ENCODE measurements around the gene GSC2. TPM values are rescaled to one million over a fixed set of nuclear protein-coding genes. Genes with fewer than 3 reads are reported as not detected.

The GSC2 gene
- total RNA-seq, 4 donors from 2014 or later = not detected

GRCh38 chr22:19137384-19138216 lies 12.5 kb downstream of the GSC2 start:
- H3K4me3 ChIP-seq (replicated peaks in 1 of 3) = no peak overlapping the region
- intact Hi-C loops (cut with DNase I) = no loop called here
- TF ChIP-seq POLR2A (IDR thresholded peaks at IDR 0.05) = no peak
- no peak for TF ChIP-seq CTCF (IDR thresholded peaks at IDR 0.05)
- H3K36me3 ChIP-seq = peaks cover 73 to 77% of the 10 kb centered on the region in 2 donors
- WGBS, 2 donors = 97 to 98% methylated on average over 7 to 9 of the region's 11 CpGs
- no peak for DNase-seq
- no peaks in the 10 kb centered on the region for H3K27me3 ChIP-seq
- H3K9me3 ChIP-seq = no peaks in the 10 kb centered on the region
- no peaks in the 10 kb centered on the region for H3K4me1 ChIP-seq
- H3K27ac ChIP-seq = no peak overlapping the region

DNA sequence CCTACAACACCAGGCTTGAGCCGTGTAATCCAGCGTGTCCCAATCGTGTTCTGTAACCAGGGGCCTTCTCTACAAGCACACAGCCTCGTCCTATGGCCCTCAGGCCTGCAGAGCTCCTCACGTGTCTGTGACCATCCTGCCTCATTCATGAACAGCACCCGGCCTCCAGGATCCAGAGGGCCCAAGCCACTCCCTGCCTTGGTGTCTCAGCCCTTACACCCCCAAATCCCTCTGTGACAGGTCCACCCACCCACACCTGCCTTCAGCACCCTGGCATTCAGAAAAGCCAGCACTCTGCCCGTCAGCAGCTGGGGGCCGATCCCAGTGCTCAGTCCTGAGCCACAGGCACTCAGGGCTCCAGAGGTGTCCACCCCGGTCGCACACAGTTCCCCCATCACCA lies 13.2 kb downstream of the GSC2 start:
- Histone ChIP-seq H3K36me3 (peaks cover 66 to 72% of the 10 kb centered on the region in 2 donors), H3K9me3 (no peaks in the 10 kb centered on the region), H3K27ac (no peak overlapping the region), H3K4me1 (no peaks in the 10 kb centered on the region), H3K4me3 (replicated peaks in 1 of 3) (no peak overlapping the region), H3K27me3 (no peaks in the 10 kb centered on the region)
- DNase-seq = no peak
- WGBS, 2 donors = 94 to 100% methylated on average over 7 to 10 of the region's 10 CpGs
- TF ChIP-seq POLR2A (IDR thresholded peaks at IDR 0.05) (no peak), CTCF (IDR thresholded peaks at IDR 0.05) (no peak)
- intact Hi-C loops (cut with DNase I) = no loop called here

GRCh38 chr22:19134874-19135273 lies 15.2 kb downstream of the GSC2 start:
- H3K27me3 ChIP-seq = no peaks in the 10 kb centered on the region
- H3K4me3 ChIP-seq (replicated peaks in 1 of 3) = no peak overlapping the region
- intact Hi-C loops (cut with DNase I) = no loop called here
- H3K36me3 ChIP-seq = peaks cover 50 to 55% of the 10 kb centered on the region in 2 donors
- 89 to 93% methylated on average over 16 to 18 of the region's 18 CpGs for WGBS, 2 donors
- no peaks in the 10 kb centered on the region for H3K9me3 ChIP-seq
- H3K27ac ChIP-seq = no peak overlapping the region
- DNase-seq = no peak
- H3K4me1 ChIP-seq = no peaks in the 10 kb centered on the region
- TF ChIP-seq POLR2A (IDR thresholded peaks at IDR 0.05) = no peak
- TF ChIP-seq CTCF (IDR thresholded peaks at IDR 0.05) = no peak

GRCh38 chr22:19134176-19134831 lies 15.8 kb downstream of the GSC2 start:
- intact Hi-C loops (cut with DNase I) = no loop called here
- H3K4me1 ChIP-seq = no peaks in the 10 kb centered on the region
- H3K27me3 ChIP-seq = no peaks in the 10 kb centered on the region
- no peak overlapping the region for H3K27ac ChIP-seq
- H3K9me3 ChIP-seq = no peaks in the 10 kb centered on the region
- no peak overlapping the region for H3K4me3 ChIP-seq (replicated peaks in 1 of 3)
- WGBS, 2 donors = 92 to 99% methylated on average over 14 to 21 of the region's 21 CpGs
- peaks cover 44 to 49% of the 10 kb centered on the region in 2 donors for H3K36me3 ChIP-seq
- DNase-seq = no peak
- TF ChIP-seq POLR2A (IDR thresholded peaks at IDR 0.05) = no peak
- no peak for TF ChIP-seq CTCF (IDR thresholded peaks at IDR 0.05)

GRCh38 chr22:19133561-19133960 lies 16.5 kb downstream of the GSC2 start:
- H3K27me3 ChIP-seq = no peaks in the 10 kb centered on the region
- 97 to 98% methylated on average over 6 to 13 of the region's 13 CpGs for WGBS, 2 donors
- DNase-seq = no peak
- H3K27ac ChIP-seq = no peak overlapping the region
- intact Hi-C loops (cut with DNase I) = no loop called here
- TF ChIP-seq CTCF (IDR thresholded peaks at IDR 0.05) = no peak
- no peak for TF ChIP-seq POLR2A (IDR thresholded peaks at IDR 0.05)
- no peak overlapping the region for H3K4me3 ChIP-seq (replicated peaks in 1 of 3)
- H3K36me3 ChIP-seq = peaks cover 37 to 42% of the 10 kb centered on the region in 2 donors
- H3K9me3 ChIP-seq = no peaks in the 10 kb centered on the region
- H3K4me1 ChIP-seq = no peaks in the 10 kb centered on the region
